Caco-2 (cell line): ENCODE data around the gene MRGPRD. TPM values are rescaled to one million over a fixed set of nuclear protein-coding genes. Genes with fewer than 3 reads are reported as not detected.

Source experiments
- BruUV-seq: library from RNA; stranded (reverse); fragments of 400-500 nt; replicated peaks from 2 replicates; lab custom pipeline; 2021; lab: Mats Ljungman, UMichigan
- CTCF ChIA-PET: fragments of 300-600 bp; sonication (Branson Sonifier 250); formaldehyde crosslinking; loops from one replicate; lab custom pipeline; 2022; ENCODE audit warnings: antibody characterized with exemption; lab: Charles Lee
- POLR2A ChIA-PET: fragments of 300-600 bp; sonication (Branson Sonifier 250); formaldehyde crosslinking; loops from one replicate; lab custom pipeline; 2022; ENCODE audit warnings: antibody characterized with exemption; lab: Charles Lee
- DNase-seq, 2 experiments: peaks; one replicate each; pipeline versions ENCODE4 v3.0.0 to v3.0.0-alpha.2; 2020 to 2022
- H3K27me3 ChIP-seq: replicated peaks from 2 replicates; pipeline ENCODE4 v1.6.0; 2011; ENCODE audit warnings: low read length; ENCODE audit not compliant: control insufficient read depth, insufficient read depth
- H3K36me3 ChIP-seq: 2 replicates; pipeline ENCODE4 v1.5.1; 2011; ENCODE audit warnings: low read length; ENCODE audit not compliant: control insufficient read depth, insufficient read depth
- H3K4me1 ChIP-seq: fragments of 250-450 bp; sonication (Bioruptor Pico); 2 replicates; pipeline ENCODE4 v1.5.1; 2020; ENCODE audit warnings: mild to moderate bottlenecking
- H3K4me3 ChIP-seq: 2 replicates; pipeline ENCODE4 v1.5.1; 2011; ENCODE audit warnings: low read depth, mild to moderate bottlenecking, control low read depth, low read length
- H3K9me3 ChIP-seq: fragments of 250-450 bp; sonication (Bioruptor Pico); 2 replicates; pipeline ENCODE4 v1.5.1; 2020; ENCODE audit warnings: mild to moderate bottlenecking, moderate library complexity
- H3K27ac Mint-ChIP-seq: one replicate; pipeline ENCODE4 v1.8.0; 2022; ENCODE audit warnings: mixed read lengths; ENCODE audit not compliant: unreplicated experiment
- H3K27me3 Mint-ChIP-seq: one replicate; pipeline ENCODE4 v1.8.0; 2022; ENCODE audit warnings: mixed read lengths; ENCODE audit not compliant: insufficient read depth, unreplicated experiment
- H3K36me3 Mint-ChIP-seq: one replicate; pipeline ENCODE4 v1.8.0; 2022; ENCODE audit warnings: mild to moderate bottlenecking, mixed read lengths; ENCODE audit not compliant: insufficient read depth, unreplicated experiment
- H3K4me1 Mint-ChIP-seq: one replicate; pipeline ENCODE4 v1.8.0; 2022; ENCODE audit warnings: low read depth, mixed read lengths; ENCODE audit not compliant: unreplicated experiment
- H3K4me3 Mint-ChIP-seq: one replicate; pipeline ENCODE4 v1.8.0; 2022; ENCODE audit warnings: mild to moderate bottlenecking, moderate library complexity, mixed read lengths; ENCODE audit not compliant: unreplicated experiment
- H3K9me3 Mint-ChIP-seq: one replicate; pipeline ENCODE4 v1.8.0; 2022; ENCODE audit warnings: mixed read lengths; ENCODE audit not compliant: unreplicated experiment
- intact Hi-C: fragments of 100-400 bp; cut with micrococcal nuclease; formaldehyde crosslinking; loops from one replicate; pipeline ENCODE4 v1.10.0; 2022; ENCODE audit not compliant: unreplicated experiment
- total RNA-seq: library from RNA; stranded (reverse); gene quantifications from 2 replicates; pipeline ENCODE4 v1.2.3, GENCODE V29; 2022
- TF ChIP-seq, protein P1 (sequence below), 2 experiments: fragments of 200-600 bp in 1 of 2; IDR thresholded peaks; 1 replicate in 1 of 2; 2 replicates in 1 of 2; pipeline versions ENCODE4 v1.5.1 to v1.8.0; 2011 to 2022; ENCODE audit warnings: antibody characterized with exemption in 1 of 2, control low read depth in 1 of 2, inconsistent platforms in 1 of 2, low read depth in 1 of 2, low read length in 1 of 2, mild to moderate bottlenecking in 1 of 2, moderate library complexity in 1 of 2; ENCODE audit not compliant: insufficient read depth in 1 of 2, severe bottlenecking in 1 of 2, unreplicated experiment in 1 of 2

The MRGPRD gene
- total RNA-seq, 1 experiment from 2014 or later = not detected

- Histone ChIP-seq H3K27me3 (no peaks in the 10 kb centered on the region), H3K36me3 (no peaks in the 10 kb centered on the region), H3K4me1 (peaks cover 6% of the 10 kb centered on the region), H3K4me3 (no peak overlapping the region), H3K9me3 (no peaks in the 10 kb centered on the region)
- H3K36me3 Mint-ChIP-seq = no peaks in the 10 kb centered on the region
- TF ChIP-seq, protein P1, sequence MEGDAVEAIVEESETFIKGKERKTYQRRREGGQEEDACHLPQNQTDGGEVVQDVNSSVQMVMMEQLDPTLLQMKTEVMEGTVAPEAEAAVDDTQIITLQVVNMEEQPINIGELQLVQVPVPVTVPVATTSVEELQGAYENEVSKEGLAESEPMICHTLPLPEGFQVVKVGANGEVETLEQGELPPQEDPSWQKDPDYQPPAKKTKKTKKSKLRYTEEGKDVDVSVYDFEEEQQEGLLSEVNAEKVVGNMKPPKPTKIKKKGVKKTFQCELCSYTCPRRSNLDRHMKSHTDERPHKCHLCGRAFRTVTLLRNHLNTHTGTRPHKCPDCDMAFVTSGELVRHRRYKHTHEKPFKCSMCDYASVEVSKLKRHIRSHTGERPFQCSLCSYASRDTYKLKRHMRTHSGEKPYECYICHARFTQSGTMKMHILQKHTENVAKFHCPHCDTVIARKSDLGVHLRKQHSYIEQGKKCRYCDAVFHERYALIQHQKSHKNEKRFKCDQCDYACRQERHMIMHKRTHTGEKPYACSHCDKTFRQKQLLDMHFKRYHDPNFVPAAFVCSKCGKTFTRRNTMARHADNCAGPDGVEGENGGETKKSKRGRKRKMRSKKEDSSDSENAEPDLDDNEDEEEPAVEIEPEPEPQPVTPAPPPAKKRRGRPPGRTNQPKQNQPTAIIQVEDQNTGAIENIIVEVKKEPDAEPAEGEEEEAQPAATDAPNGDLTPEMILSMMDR (IDR thresholded peaks at IDR 0.05; ENCODE audit: insufficient read depth in 1 of 2, low read depth in 1 of 2, low read length in 1 of 2, severe bottlenecking in 1 of 2, unreplicated experiment in 1 of 2) = no peak
- no peaks in the 10 kb centered on the region for H3K9me3 Mint-ChIP-seq
- no TSS peak for BruUV-seq
- peak in 1 of 2 experiments; percentile 24 for DNase-seq
- CTCF ChIA-PET = no interaction called here
- intact Hi-C loops = loop anchor here (5.0 kb wide), 1 partner anchor 35 kb away; no protein-coding TSS in a partner anchor
- H3K4me1 Mint-ChIP-seq = peaks cover 17% of the 10 kb centered on the region
- POLR2A ChIA-PET = no interaction called here
- H3K4me3 Mint-ChIP-seq = no peak overlapping the region
- no peaks in the 10 kb centered on the region for H3K27me3 Mint-ChIP-seq
- H3K27ac Mint-ChIP-seq = no peak overlapping the region
These were observed 21.4 kb upstream of the MRGPRD start for GRCh38 chr11:69002110-69002569.

- Histone ChIP-seq H3K36me3 (no peaks in the 10 kb centered on the region), H3K4me1 (no peaks in the 10 kb centered on the region), H3K4me3 (no peak overlapping the region), H3K9me3 (no peaks in the 10 kb centered on the region), H3K27me3 (no peaks in the 10 kb centered on the region)
- intact Hi-C loops = loop anchor here (5.0 kb wide), 1 partner anchor 34 kb away; no protein-coding TSS in a partner anchor
- BruUV-seq = no TSS peak
- H3K27ac Mint-ChIP-seq = no peak overlapping the region
- no peaks in the 10 kb centered on the region for H3K9me3 Mint-ChIP-seq
- DNase-seq = peak in 1 of 2 experiments; percentile 32
- POLR2A ChIA-PET = interaction anchor here (0.7 to 1.0 kb wide), 2 partner anchors 47 to 381 kb away, joined by 3 read pairs; partner anchors contain the start of gene TPCN2
- H3K4me3 Mint-ChIP-seq = no peak overlapping the region
- CTCF ChIA-PET = interaction anchor here (1.7 kb wide), 1 partner anchor 47 kb away, joined by 4 read pairs; the partner anchor contains the start of gene TPCN2
- no peaks in the 10 kb centered on the region for H3K27me3 Mint-ChIP-seq
- no peaks in the 10 kb centered on the region for H3K36me3 Mint-ChIP-seq
- peaks cover 11% of the 10 kb centered on the region for H3K4me1 Mint-ChIP-seq
- TF ChIP-seq, protein P1 (IDR thresholded peaks at IDR 0.05; ENCODE audit: insufficient read depth in 1 of 2, low read depth in 1 of 2, low read length in 1 of 2, severe bottlenecking in 1 of 2, unreplicated experiment in 1 of 2) = no peak
These were observed 20.7 kb upstream of the MRGPRD start for GRCh38 chr11:69001243-69002081.

- H3K27me3 Mint-ChIP-seq = no peaks in the 10 kb centered on the region
- peak in 1 of 2 experiments; percentile 15 for DNase-seq
- TF ChIP-seq, protein P1 (IDR thresholded peaks at IDR 0.05; ENCODE audit: insufficient read depth in 1 of 2, low read depth in 1 of 2, low read length in 1 of 2, severe bottlenecking in 1 of 2, unreplicated experiment in 1 of 2) = peak; percentile 59 to 63
These were observed 20.1 kb upstream of the MRGPRD start for GRCh38 chr11:69000831-69001242.

More at GRCh38 chr11:69000831-69001242, 20.1 kb upstream of the MRGPRD start:
- Mint-ChIP-seq H3K4me1 (peaks cover 8% of the 10 kb centered on the region), H3K9me3 (no peaks in the 10 kb centered on the region), H3K36me3 (no peaks in the 10 kb centered on the region), H3K27ac (no peak overlapping the region), H3K4me3 (no peak overlapping the region)
- H3K4me1 ChIP-seq = no peaks in the 10 kb centered on the region
- H3K27me3 ChIP-seq = no peaks in the 10 kb centered on the region
- intact Hi-C loops = loop anchor here (5.0 kb wide), 1 partner anchor 34 kb away; no protein-coding TSS in a partner anchor
- BruUV-seq = no TSS peak
- ChIA-PET POLR2A (interaction anchor here (0.7 to 1.0 kb wide), 2 partner anchors 48 to 382 kb away, joined by 3 read pairs; partner anchors contain the start of gene TPCN2), CTCF (interaction anchor here (0.5 to 1.7 kb wide), 3 partner anchors 16 to 191 kb away, joined by 3 to 4 read pairs (median 4); partner anchors contain the start of gene TPCN2)
- H3K4me3 ChIP-seq = no peak overlapping the region
- no peaks in the 10 kb centered on the region for H3K9me3 ChIP-seq
- H3K36me3 ChIP-seq = no peaks in the 10 kb centered on the region
